Measurements from ENCODE around the gene ENTREP3. TPM values are rescaled to one million over a fixed set of nuclear protein-coding genes. Genes with fewer than 3 reads are reported as not detected.
"Not testable (repeated sequence)": the region's sequence is repeated elsewhere in the genome, so short reads cannot be mapped to it uniquely, and the experiment has no call there.

Gene ENTREP3
- total RNA-seq, 4 donors from 2014 or later: 5.6 to 12.0 (median 7.8) TPM

GRCh38 chr1:155219592-155220031 is 35.7 kb downstream of the ENTREP3 start:
- TF ChIP-seq POLR2A (IDR thresholded peaks at IDR 0.05): no peak
- TF ChIP-seq, protein P1, sequence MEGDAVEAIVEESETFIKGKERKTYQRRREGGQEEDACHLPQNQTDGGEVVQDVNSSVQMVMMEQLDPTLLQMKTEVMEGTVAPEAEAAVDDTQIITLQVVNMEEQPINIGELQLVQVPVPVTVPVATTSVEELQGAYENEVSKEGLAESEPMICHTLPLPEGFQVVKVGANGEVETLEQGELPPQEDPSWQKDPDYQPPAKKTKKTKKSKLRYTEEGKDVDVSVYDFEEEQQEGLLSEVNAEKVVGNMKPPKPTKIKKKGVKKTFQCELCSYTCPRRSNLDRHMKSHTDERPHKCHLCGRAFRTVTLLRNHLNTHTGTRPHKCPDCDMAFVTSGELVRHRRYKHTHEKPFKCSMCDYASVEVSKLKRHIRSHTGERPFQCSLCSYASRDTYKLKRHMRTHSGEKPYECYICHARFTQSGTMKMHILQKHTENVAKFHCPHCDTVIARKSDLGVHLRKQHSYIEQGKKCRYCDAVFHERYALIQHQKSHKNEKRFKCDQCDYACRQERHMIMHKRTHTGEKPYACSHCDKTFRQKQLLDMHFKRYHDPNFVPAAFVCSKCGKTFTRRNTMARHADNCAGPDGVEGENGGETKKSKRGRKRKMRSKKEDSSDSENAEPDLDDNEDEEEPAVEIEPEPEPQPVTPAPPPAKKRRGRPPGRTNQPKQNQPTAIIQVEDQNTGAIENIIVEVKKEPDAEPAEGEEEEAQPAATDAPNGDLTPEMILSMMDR (IDR thresholded peaks at IDR 0.05): no peak
- no peaks in the 10 kb centered on the region for H3K36me3 ChIP-seq
- no peaks in the 10 kb centered on the region for H3K27me3 ChIP-seq
- peak; percentile 48 to 55 for DNase-seq
- H3K27ac ChIP-seq: no peak overlapping the region
- 0 to 29% methylated on average over 1 of the region's 1 CpG for WGBS, 2 donors
- no peaks in the 10 kb centered on the region for H3K9me3 ChIP-seq
- H3K4me1 ChIP-seq: peaks cover 12 to 13% of the 10 kb centered on the region in 2 donors
- intact Hi-C loops (cut with DNase I): no loop called here
- no peak overlapping the region for H3K4me3 ChIP-seq (replicated peaks in 1 of 3)

GRCh38 chr1:155218854-155219591 is 36.3 kb downstream of the ENTREP3 start:
- Histone ChIP-seq H3K36me3 (no peaks in the 10 kb centered on the region), H3K4me3 (replicated peaks in 1 of 3) (no peak overlapping the region), H3K27ac (no peak overlapping the region), H3K27me3 (no peaks in the 10 kb centered on the region), H3K9me3 (no peaks in the 10 kb centered on the region), H3K4me1 (peaks cover 8 to 9% of the 10 kb centered on the region in 2 donors)
- TF ChIP-seq POLR2A (IDR thresholded peaks at IDR 0.05): no peak
- TF ChIP-seq, protein P1 (IDR thresholded peaks at IDR 0.05): no peak
- WGBS, 2 donors: 32 to 41% methylated on average over 7 of the region's 7 CpGs
- peak; percentile 53 to 64 for DNase-seq
- intact Hi-C loops (cut with DNase I): no loop called here

- WGBS, 2 donors: 80 to 100% methylated on average over 1 to 7 of the region's 10 CpGs
- H3K9me3 ChIP-seq; intact Hi-C loops (cut with DNase I); H3K27ac ChIP-seq; DNase-seq; H3K4me1 ChIP-seq; H3K36me3 ChIP-seq; H3K4me3 ChIP-seq (replicated peaks in 1 of 3); H3K27me3 ChIP-seq: not testable (repeated sequence)
Observed at GRCh38 chr1:155214702-155215101, 40.6 kb downstream of the ENTREP3 start.

GRCh38 chr1:155212051-155212440 is 43.2 kb downstream of the ENTREP3 start:
- H3K27ac ChIP-seq; H3K36me3 ChIP-seq; H3K9me3 ChIP-seq; DNase-seq; H3K27me3 ChIP-seq; H3K4me3 ChIP-seq (replicated peaks in 1 of 3); intact Hi-C loops (cut with DNase I): not testable (repeated sequence)
- peaks cover 19 to 21% of the 10 kb centered on the region in 2 donors for H3K4me1 ChIP-seq
- whole genome bisulfite sequencing, 2 donors: 84% methylated on average over 5 of the region's 7 CpGs; no CpG with 5 or more reads in 1 of the 2 donors

DNA sequence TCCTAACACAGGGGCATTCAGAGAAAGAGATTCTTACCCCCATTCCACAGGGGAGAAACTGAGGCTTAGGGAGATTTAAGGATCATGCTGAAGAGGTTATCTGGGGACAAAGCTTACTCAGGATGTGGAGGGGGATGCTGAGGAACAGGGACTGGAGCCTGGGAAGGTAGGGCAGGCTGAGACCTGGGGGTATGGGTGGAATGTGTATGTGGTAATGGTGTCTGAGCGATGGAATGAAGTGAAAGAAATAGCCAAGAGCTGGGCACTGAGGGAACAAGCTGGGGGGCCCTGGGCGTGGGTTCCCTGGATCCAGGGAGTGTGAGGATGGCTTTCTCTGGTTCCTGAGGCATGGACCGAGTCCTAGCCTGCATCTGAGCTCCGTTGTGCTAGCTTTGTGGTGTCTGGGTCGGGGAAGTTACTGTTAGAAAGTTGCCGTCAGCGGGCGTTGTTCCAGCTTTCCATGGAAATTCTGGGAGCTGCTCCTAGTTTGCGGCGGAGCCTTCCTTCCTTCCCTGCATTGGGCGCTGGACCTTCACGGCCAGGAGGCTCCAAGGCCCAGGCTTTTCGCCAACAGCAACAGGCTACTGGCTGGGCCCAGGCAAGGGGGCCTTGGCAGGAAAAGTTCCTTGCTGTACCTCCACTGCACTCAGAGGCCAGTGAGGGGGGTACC is 43.8 kb downstream of the ENTREP3 start:
- H3K4me3 ChIP-seq (replicated peaks in 1 of 3); intact Hi-C loops (cut with DNase I); H3K27ac ChIP-seq; DNase-seq; H3K9me3 ChIP-seq; H3K36me3 ChIP-seq; H3K27me3 ChIP-seq: not testable (repeated sequence)
- H3K4me1 ChIP-seq: peaks cover 23 to 24% of the 10 kb centered on the region in 2 donors
- 66 to 79% methylated on average over 8 to 10 of the region's 13 CpGs for WGBS, 2 donors

- Histone ChIP-seq H3K4me3 (replicated peaks in 1 of 3) (no peak overlapping the region), H3K27me3 (no peaks in the 10 kb centered on the region), H3K9me3 (no peaks in the 10 kb centered on the region), H3K27ac (no peak overlapping the region), H3K4me1 (peaks cover 23 to 26% of the 10 kb centered on the region in 2 donors), H3K36me3 (no peaks in the 10 kb centered on the region)
- DNase-seq: no peak
- TF ChIP-seq POLR2A (IDR thresholded peaks at IDR 0.05): no peak
- TF ChIP-seq, protein P1 (IDR thresholded peaks at IDR 0.05): no peak
- intact Hi-C loops (cut with DNase I): no loop called here
- 84 to 90% methylated on average over 4 of the region's 4 CpGs for WGBS, 2 donors
Observed at GRCh38 chr1:155210314-155211104, 44.8 kb downstream of the ENTREP3 start.

Measured in thyroid gland (tissue), 4 donors.